H1 (cell line): Measurements from ENCODE around the gene IL2RA.

Source experiments
- CTCF ChIP-seq, 3 experiments: IDR thresholded peaks; 1 replicate in 2 of 3; 2 replicates in 1 of 3; pipeline versions ENCODE4 v1.5.1 to v1.6.1; 2011; ENCODE audit warnings: low read length in 3 of 3, mild to moderate bottlenecking in 3 of 3, inconsistent platforms in 2 of 3, low read depth in 1 of 3, moderate library complexity in 1 of 3; ENCODE audit not compliant: insufficient read depth in 1 of 3; ENCODE audit errors: control extremely low read depth in 1 of 3
- EZH2 ChIP-seq: fragments of 200-600 bp; sonication (generic); IDR thresholded peaks from 2 replicates; pipeline ENCODE4 v1.7.1; 2012; ENCODE audit warnings: low read depth, mild to moderate bottlenecking, moderate library complexity, low read length, inconsistent platforms; ENCODE audit not compliant: severe bottlenecking

- no peak for TF ChIP-seq CTCF (IDR thresholded peaks at IDR 0.05; ENCODE audit: control extremely low read depth in 1 of 3, insufficient read depth in 1 of 3, low read depth in 1 of 3, low read length in 3 of 3)
- no peak for TF ChIP-seq EZH2
Measured at GRCh38 chr10:6065835-6066234, 3.7 kb upstream of the IL2RA start.
